Measurements from ENCODE around the gene ZCWPW1.

The ZCWPW1 gene

DNA sequence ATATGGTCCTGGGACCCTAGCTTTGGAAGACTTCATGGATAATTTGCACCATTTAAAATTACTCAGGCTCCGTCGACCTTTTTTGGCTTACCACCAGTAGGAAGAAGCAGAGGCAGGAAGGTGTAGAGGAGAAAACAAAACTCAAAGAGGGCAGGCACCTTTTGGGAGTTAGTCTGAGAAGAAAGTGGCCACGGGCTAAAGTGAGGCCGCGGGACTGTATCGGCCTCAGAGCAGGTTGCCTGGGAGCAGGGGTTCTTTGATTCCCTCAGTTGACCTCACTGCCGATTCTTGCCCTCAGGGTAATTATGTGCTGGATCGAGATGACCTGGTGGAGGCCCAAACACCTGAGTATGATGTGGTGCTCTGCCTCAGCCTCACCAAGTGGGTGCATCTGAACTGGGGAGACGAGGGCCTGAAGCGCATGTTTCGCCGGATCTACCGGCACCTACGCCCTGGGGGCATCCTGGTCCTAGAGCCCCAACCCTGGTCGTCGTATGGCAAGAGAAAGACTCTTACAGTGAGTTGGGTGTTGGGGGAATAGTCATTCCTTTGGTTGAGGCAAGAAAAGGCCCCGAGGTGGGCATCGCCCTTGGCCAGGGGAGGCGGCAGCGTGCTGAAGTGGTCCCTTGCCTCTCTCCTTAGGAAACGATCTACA lies 4.2 kb upstream of the ZCWPW1 start:
- no peak for DNase-seq (ENCODE audit: low read depth, low spot score)

GRCh38 chr7:100432053-100432452 lies 3.5 kb upstream of the ZCWPW1 start:
- no peak for DNase-seq (ENCODE audit: low read depth, low spot score)

GRCh38 chr7:100431286-100431735 lies 2.8 kb upstream of the ZCWPW1 start:
- DNase-seq (ENCODE audit: low read depth, low spot score): no peak

DNA sequence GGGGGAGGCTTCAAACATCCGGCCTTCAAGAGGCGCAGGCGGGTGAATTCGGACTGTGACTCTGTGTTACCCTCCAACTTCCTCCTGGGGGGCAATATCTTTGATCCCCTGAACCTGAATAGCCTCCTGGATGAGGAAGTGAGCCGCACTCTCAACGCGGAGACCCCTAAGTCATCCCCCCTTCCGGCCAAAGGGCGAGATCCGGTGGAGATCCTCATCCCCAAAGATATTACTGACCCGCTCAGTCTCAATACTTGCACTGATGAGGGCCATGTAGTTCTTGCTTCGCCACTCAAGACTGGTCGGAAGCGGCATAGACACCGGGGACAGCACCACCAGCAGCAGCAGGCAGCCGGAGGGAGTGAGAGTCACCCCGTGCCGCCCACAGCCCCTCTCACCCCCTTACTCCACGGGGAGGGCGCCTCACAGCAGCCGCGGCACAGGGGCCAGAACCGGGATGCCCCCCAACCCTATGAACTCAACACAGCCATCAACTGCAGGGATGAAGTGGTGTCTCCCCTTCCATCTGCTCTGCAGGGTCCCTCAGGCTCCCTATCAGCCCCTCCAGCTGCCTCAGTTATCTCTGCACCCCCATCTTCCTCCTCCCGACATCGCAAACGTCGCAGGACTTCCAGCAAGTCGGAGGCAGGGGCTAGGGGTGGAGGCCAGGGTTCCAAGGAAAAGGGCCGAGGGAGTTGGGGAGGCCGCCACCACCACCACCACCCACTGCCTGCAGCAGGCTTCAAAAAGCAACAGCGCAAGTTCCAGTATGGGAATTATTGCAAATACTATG lies 2.2 kb upstream of the ZCWPW1 start:
- no peak for DNase-seq (ENCODE audit: low read depth, low spot score)

GRCh38 chr7:100429637-100430492 lies 1.4 kb upstream of the ZCWPW1 start, which contains the start of gene MEPCE:
Gene MEPCE, plus strand, starts transcription at chr7:100429831. Its CDS starts 188 bp downstream, at chr7:100430019.
- no peak for DNase-seq (ENCODE audit: low read depth, low spot score)

- peak; percentile 86 for DNase-seq (ENCODE audit: low read depth, low spot score)
Observed at GRCh38 chr7:100428967-100429636, 599 bp upstream of the ZCWPW1 start.

GRCh38 chr7:100427762-100428198 lies 723 bp downstream of the ZCWPW1 start:
- no peak for DNase-seq (ENCODE audit: low read depth, low spot score)

- no peak for DNase-seq (ENCODE audit: low read depth, low spot score)
Observed at GRCh38 chr7:100426516-100426915, 2.0 kb downstream of the ZCWPW1 start.

GRCh38 chr7:100425347-100425746 lies 3.2 kb downstream of the ZCWPW1 start:
- DNase-seq (ENCODE audit: low read depth, low spot score): no peak

DNA sequence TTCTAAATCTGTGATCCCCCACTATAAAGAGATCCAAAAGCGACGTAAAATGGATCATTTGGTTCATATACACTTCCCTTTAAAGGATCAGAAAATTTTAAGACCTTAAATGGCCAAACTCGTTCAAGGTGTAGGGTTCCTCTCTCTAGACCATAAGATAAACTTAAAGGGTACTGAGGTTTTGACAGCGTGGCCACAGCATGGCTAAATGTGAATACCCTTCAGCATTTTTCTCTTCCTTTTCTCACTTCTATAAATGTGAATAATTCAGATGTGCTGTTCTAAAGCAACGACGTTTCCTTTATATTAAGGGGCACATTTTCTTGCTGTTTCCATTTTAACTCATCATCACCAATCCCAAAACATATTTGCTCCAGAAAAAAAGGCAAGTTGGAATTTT lies 5.2 kb downstream of the ZCWPW1 start:
- no peak for DNase-seq (ENCODE audit: low read depth, low spot score)

DNA sequence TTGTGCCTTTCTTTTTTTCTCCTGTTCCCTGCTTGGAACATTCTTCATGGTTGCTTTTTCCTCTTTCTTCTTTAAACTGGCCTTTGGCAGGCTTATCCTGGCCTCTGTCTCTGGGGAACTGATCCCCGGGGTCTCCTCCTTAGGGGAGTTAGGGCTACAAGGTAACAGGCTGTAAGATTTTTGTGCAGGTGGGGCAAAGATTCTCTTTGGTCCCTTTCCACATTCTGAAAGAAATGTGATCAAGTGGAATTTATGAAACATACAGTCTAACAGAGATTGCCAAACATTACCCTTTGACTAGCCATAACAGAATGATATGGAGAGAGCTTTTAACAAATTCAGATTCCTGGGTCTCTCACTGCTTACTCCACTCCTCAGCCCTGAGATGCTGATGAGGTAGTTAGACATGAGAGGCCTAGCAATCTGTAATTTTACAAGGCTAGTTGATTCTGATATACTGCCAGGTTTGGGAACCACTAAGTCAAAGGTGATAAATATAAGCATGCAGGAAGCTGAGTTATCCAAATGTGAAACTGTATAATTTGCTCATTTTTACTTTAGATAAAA lies 8.8 kb downstream of the ZCWPW1 start:
- DNase-seq (ENCODE audit: low read depth, low spot score): no peak

- DNase-seq (ENCODE audit: low read depth, low spot score): no peak
Observed at GRCh38 chr7:100418930-100419659, 9.4 kb downstream of the ZCWPW1 start.

DNA sequence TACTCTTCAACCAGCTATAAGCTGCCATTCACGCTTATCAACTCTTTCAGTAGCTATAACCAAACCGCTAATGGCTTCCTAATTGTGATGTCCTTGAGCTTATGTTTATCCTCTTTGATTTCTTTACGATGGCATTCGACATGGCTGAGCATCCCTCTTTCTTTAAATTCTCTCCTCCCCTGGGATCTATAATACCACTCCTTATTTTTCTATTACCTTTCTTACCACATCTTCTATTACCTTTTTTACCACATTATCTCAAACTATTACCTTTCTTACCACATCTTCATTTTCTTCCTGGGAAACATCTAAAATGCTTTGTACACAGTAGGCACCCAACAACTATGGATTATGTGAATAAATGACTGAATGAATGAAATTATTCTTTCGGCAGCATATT lies 13.1 kb downstream of the ZCWPW1 start:
- DNase-seq (ENCODE audit: low read depth, low spot score): no peak

DNA sequence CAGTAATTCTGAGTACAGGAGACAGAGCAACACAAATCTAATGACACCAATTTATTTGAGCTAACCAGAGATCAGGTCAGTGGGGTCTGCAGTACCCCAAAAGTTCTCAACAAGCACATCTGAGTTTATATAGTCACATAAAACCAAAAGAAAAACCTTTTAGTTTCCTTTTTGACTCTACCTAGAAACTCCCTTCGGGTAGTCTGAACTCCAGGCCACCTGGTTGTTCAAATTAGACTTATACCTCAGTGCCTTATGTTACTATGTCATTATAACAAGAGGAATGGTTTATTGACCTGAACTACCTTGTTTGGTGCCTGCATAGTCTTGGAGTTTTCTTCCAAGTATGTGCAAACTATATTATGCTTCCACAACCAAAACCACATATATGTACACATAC lies 14.6 kb downstream of the ZCWPW1 start:
- no peak for DNase-seq (ENCODE audit: low read depth, low spot score)

- no peak for DNase-seq (ENCODE audit: low read depth, low spot score)
Observed at GRCh38 chr7:100413346-100413745, 15.2 kb downstream of the ZCWPW1 start.

GRCh38 chr7:100411101-100411500 lies 17.4 kb downstream of the ZCWPW1 start:
- DNase-seq (ENCODE audit: low read depth, low spot score): no peak

DNA sequence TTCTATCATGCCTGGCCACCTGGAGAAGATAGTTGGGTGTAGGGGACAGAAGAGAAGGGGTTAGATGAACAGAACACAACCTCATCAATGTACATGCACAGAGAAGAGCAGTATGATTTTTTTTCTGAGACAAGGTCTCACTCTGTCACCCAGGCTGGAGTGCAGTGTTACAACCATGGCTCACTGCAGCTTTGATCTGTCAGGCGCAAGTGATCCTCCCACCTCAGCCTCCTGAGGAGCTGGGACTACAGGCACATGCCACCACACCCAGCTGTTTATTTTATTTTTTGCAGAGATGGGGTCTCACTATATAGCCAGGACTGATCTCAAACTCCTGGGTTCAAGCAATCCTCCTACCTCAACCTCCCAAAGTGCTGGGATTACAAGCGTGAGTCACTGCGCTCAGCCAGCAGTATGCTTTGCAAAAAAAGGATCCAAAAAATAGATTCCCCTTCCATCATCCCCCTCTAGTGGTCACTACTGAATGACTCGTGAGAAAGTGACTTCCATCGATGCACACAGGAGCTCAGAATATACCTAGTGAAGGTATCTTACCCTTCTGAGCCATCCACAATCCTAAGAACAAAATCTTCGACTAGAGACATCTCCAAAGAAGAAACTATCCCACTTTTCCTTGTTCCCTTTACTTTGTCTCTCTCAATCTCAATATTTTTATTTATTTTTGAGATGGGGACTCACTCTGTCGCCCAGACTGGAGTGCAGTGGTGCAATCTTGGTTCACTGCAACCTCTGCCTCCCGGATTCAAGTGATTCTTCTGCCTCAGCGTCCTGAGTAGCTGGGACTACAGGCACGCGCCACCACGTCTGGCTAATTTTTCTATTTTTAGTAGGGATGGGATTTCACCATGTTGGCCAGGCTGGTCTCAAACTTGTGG lies 21.0 kb downstream of the ZCWPW1 start:
- DNase-seq (ENCODE audit: low read depth, low spot score): no peak

DNA sequence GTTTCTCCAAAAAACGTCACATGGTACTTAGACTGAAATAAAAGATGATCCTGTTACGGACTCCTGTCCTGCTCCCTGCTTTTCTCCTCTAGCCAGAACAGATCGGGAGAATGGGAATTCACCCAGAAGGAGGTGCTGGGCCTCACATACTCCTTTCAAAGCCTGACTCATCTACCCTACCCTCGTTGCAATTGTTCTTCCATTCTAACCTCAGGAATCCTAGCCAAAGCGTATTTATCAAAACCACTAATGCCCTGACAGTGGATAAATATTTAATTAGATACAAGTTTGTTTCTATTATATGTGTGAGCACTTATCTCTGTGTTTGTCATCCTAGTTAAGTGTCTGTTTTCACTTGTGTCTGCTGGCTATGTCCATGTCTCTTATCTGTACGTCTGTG lies 21.7 kb downstream of the ZCWPW1 start:
- DNase-seq (ENCODE audit: low read depth, low spot score): no peak

DNA sequence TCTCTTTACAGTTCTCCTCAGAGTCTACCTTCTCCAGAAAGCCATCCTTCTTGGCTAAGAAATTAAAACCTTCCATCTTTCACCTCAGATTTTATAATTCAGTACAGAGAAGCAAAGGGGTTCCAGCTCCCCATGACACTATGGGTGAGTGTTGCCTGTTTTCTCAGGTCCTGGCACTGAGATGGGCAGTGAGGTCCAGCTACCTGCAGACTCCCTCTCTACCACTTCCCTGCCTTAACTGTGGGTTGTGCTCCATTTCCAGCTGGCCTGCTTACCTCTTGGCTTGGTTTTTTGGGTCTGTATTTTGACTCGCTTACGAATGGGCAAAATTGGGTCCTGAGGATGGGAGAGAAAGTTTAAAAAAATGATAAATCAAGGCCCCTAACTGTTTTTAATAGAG lies 26.3 kb downstream of the ZCWPW1 start:
- DNase-seq (ENCODE audit: low read depth, low spot score): no peak
